Measurements from ENCODE around the gene JAK2. TPM values are rescaled to one million over a fixed set of nuclear protein-coding genes. Genes with fewer than 3 reads are reported as not detected.
"Not testable (repeated sequence)": the region's sequence is repeated elsewhere in the genome, so short reads cannot be mapped to it uniquely, and the experiment has no call there.

Gene JAK2
- polyA plus RNA-seq, 1 donor: 17.2 TPM

- DNase-seq: no peak
Measured at GRCh38 chr9:5041390-5042115, 56.5 kb downstream of the JAK2 start.

- no peak for DNase-seq
Measured at GRCh38 chr9:5042661-5043178, 57.6 kb downstream of the JAK2 start.

- no peak for DNase-seq
Measured at GRCh38 chr9:5043381-5043780, 58.3 kb downstream of the JAK2 start.

GRCh38 chr9:5044160-5044559 lies 59.1 kb downstream of the JAK2 start:
- no peak for DNase-seq

- no peak for DNase-seq
Measured at GRCh38 chr9:5052838-5053237, 67.8 kb downstream of the JAK2 start.

GRCh38 chr9:5062631-5063030 lies 77.6 kb downstream of the JAK2 start:
- no peak for DNase-seq

- DNase-seq: no peak
Measured at GRCh38 chr9:5072871-5073270, 87.8 kb downstream of the JAK2 start.

GRCh38 chr9:5073701-5074100 lies 88.6 kb downstream of the JAK2 start:
- no peak for DNase-seq

- DNase-seq: no peak
Measured at GRCh38 chr9:5085993-5086392, 100.9 kb downstream of the JAK2 start.

- DNase-seq: peak; percentile 32
Measured at GRCh38 chr9:5089737-5090136, 104.7 kb downstream of the JAK2 start.

- DNase-seq: no peak
Measured at GRCh38 chr9:5095795-5096194, 110.7 kb downstream of the JAK2 start.

- DNase-seq: no peak
Measured at GRCh38 chr9:5099466-5099865, 114.4 kb downstream of the JAK2 start.

- DNase-seq: not testable (repeated sequence)
Measured at GRCh38 chr9:5101127-5101526, 116.1 kb downstream of the JAK2 start.

GRCh38 chr9:5106517-5106916 lies 121.4 kb downstream of the JAK2 start:
- not testable (repeated sequence) for DNase-seq

GRCh38 chr9:5110867-5111681 lies 126.0 kb downstream of the JAK2 start:
- DNase-seq: no peak

- DNase-seq: no peak
Measured at GRCh38 chr9:5111696-5112095, 126.6 kb downstream of the JAK2 start.

- DNase-seq: no peak
Measured at GRCh38 chr9:5112109-5112592, 127.1 kb downstream of the JAK2 start.

- DNase-seq: no peak
Measured at GRCh38 chr9:5112646-5113045, 127.6 kb downstream of the JAK2 start.

GRCh38 chr9:5113523-5113922 lies 128.5 kb downstream of the JAK2 start:
- no peak for DNase-seq

- no peak for DNase-seq
Measured at GRCh38 chr9:5113994-5114748, 129.1 kb downstream of the JAK2 start.

GRCh38 chr9:5122116-5122515 lies 137.0 kb downstream of the JAK2 start:
- DNase-seq: no peak

- DNase-seq: no peak
Measured at GRCh38 chr9:5122516-5122915, 137.4 kb downstream of the JAK2 start.

All from left kidney (tissue), 2 donors.